HG03280 (cell line): Measurements from ENCODE around the gene DHCR7.
A peak's percentile ranks its signal among the peaks of the same experiment; 100 is the strongest.

Experiments
- ATAC-seq: cut with Tn5 transposase; IDR thresholded peaks from one replicate; pipeline ENCODE4 v1.9.1; 2021; ENCODE audit warnings: mild to moderate bottlenecking, moderate library complexity; ENCODE audit not compliant: unreplicated experiment

DHCR7 gene

GRCh38 chr11:71448257-71449171 is at the start of gene DHCR7:
TSS of gene DHCR7 (minus strand) at chr11:71448393. CDS start at chr11:71444952, 3,441 bp downstream.
- ATAC-seq = peak; percentile 82

GRCh38 chr11:71496421-71496820 is 48.2 kb upstream of the DHCR7 start:
- no peak for ATAC-seq

GRCh38 chr11:71495286-71496230 is 47.4 kb upstream of the DHCR7 start:
- ATAC-seq = no peak

- no peak for ATAC-seq
These were observed 43.7 kb upstream of the DHCR7 start for GRCh38 chr11:71491940-71492339.

GRCh38 chr11:71491531-71491930 is 43.3 kb upstream of the DHCR7 start:
- no peak for ATAC-seq

GRCh38 chr11:71490731-71491390 is 42.7 kb upstream of the DHCR7 start:
- ATAC-seq = no peak

- ATAC-seq = no peak
These were observed 42.0 kb upstream of the DHCR7 start for GRCh38 chr11:71490044-71490730.

- no peak for ATAC-seq
These were observed 41.3 kb upstream of the DHCR7 start for GRCh38 chr11:71489311-71490043.

GRCh38 chr11:71488681-71489270 is 40.6 kb upstream of the DHCR7 start:
- ATAC-seq = no peak

GRCh38 chr11:71486320-71486719 is 38.1 kb upstream of the DHCR7 start:
- no peak for ATAC-seq

- no peak for ATAC-seq
These were observed 37.3 kb upstream of the DHCR7 start for GRCh38 chr11:71485466-71485865.

- ATAC-seq = no peak
These were observed 36.8 kb upstream of the DHCR7 start for GRCh38 chr11:71485063-71485399.

GRCh38 chr11:71484248-71485062 is 36.3 kb upstream of the DHCR7 start:
- no peak for ATAC-seq

- no peak for ATAC-seq
These were observed 35.5 kb upstream of the DHCR7 start for GRCh38 chr11:71483692-71484091.

- no peak for ATAC-seq
These were observed 34.7 kb upstream of the DHCR7 start for GRCh38 chr11:71482746-71483364.

- ATAC-seq = no peak
These were observed 34.0 kb upstream of the DHCR7 start for GRCh38 chr11:71482216-71482615.

- no peak for ATAC-seq
These were observed 33.1 kb upstream of the DHCR7 start for GRCh38 chr11:71481101-71481960.
